ENCODE measurements around the gene CAPN11. TPM values are rescaled to one million over a fixed set of nuclear protein-coding genes. Genes with fewer than 3 reads are reported as not detected.

Gene CAPN11
- total and polyA plus RNA-seq, 2 donors (not counting 1 experiment from before 2014, with no cell fraction given) = not detected

- H3K4me3 ChIP-seq (replicated peaks in 1 of 4; ENCODE audit: control extremely low read depth in 1 of 4, insufficient read depth in 1 of 4, low read depth in 3 of 4, low read length in 4 of 4) = peak within 1 kb of the TSS; percentile 41 to 61 (median 58)
- no peaks in the 10 kb centered on the region for H3K27me3 ChIP-seq (ENCODE audit: control insufficient read depth, insufficient read depth, low read length)
- H3K9ac ChIP-seq (ENCODE audit: insufficient read depth, low read length) = peak within 1 kb of the TSS; percentile 16
- H3K79me2 ChIP-seq (ENCODE audit: control insufficient read depth, insufficient read depth, low read length) = peaks cover 4% of the 10 kb centered on the region
- peak within 1 kb of the TSS; percentile 76 for H3K4me2 ChIP-seq (ENCODE audit: extremely low read depth, insufficient read depth, low read length)
- peak within 1 kb of the TSS; percentile 64 for H2AFZ ChIP-seq (ENCODE audit: low read length)
- peaks cover 25% of the 10 kb centered on the region for H3K4me1 ChIP-seq (ENCODE audit: control insufficient read depth, extremely low read depth, insufficient read depth, low read length)
- H3K27ac ChIP-seq (ENCODE audit: insufficient read depth, low read length) = no peak within 1 kb of the TSS
- H4K20me1 ChIP-seq (ENCODE audit: control insufficient read depth, extremely low read depth, insufficient read depth, low read length) = no peaks in the 10 kb centered on the region
- DNase-seq (ENCODE audit: low read depth in 2 of 2) = peak; percentile 25 to 47
- TF ChIP-seq CTCF (conservative IDR thresholded peaks at IDR 0.05 in 1 of 2, IDR thresholded peaks at IDR 0.05 in 1 of 2; ENCODE audit: low read depth in 1 of 2, low read length in 2 of 2) (no peak), EZH2 (IDR thresholded peaks at IDR 0.05; ENCODE audit: low read length, missing control alignments) (no peak)
- no peaks in the 10 kb centered on the region for H3K9me3 ChIP-seq (ENCODE audit: control insufficient read depth, insufficient read depth, low read depth, low read length)
- no peaks in the 10 kb centered on the region for H3K36me3 ChIP-seq (ENCODE audit: control insufficient read depth, insufficient read depth, low read length)
Observed at GRCh38 chr6:44223319-44224028, 64.9 kb downstream of the CAPN11 start, which contains the start of gene SLC29A1. Gene SLC29A1, plus strand, starts transcription at chr6:44223595. Its CDS starts 3,719 bp downstream, at chr6:44227314.

DNA sequence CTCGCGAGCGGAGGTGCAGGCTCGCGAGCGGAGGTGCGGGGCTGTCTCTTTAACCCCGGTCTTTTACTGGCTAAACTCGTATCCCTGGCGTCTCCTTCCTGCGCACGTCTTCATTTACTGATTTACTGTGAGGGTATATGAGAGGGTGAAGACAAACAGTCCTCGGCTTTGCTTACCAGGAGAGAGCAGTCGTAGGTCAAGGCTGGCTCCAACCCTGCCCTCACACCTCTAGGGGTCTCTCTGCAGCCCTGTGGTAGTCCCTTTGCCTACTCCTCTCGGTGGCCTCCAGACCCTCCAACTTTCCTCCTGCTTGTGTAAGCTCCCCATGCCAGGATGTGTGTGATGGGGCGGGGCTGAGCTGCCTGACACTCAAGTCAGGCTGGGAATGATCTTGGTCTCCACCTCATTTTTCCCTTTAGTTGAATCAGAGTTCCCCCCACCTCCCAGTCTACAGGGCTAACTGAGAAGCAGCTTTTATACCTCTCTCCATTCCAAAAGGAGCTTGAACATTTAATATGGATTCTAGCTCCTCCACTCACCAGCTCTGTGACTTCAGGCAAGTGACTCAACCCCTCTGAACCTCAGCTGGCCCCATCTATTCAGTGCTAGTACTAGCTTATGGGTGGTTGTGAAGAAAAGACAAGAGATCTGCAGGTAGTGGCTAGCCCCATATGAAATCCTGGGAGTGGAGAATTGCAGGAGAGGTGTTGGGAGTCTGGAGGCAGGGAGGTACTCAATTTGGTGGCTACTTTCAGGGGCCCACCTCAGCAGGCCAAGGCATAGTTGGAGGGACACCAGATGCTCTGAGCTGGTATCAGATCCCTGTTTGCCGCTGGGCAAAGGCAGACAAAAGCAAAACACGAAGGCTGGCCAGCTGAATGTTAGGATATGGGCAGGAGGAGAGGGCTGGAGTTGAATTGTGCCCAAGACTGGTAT is 65.7 kb downstream of the CAPN11 start:
- H3K4me1 ChIP-seq (ENCODE audit: control insufficient read depth, extremely low read depth, insufficient read depth, low read length) = peaks cover 21% of the 10 kb centered on the region
- H4K20me1 ChIP-seq (ENCODE audit: control insufficient read depth, extremely low read depth, insufficient read depth, low read length) = no peaks in the 10 kb centered on the region
- peak in 1 of 2 donors; percentile 15 for DNase-seq (ENCODE audit: low read depth in 2 of 2)
- H3K27me3 ChIP-seq (ENCODE audit: control insufficient read depth, insufficient read depth, low read length) = no peaks in the 10 kb centered on the region
- H3K9ac ChIP-seq (ENCODE audit: insufficient read depth, low read length) = no peak overlapping the region
- no peaks in the 10 kb centered on the region for H3K9me3 ChIP-seq (ENCODE audit: control insufficient read depth, insufficient read depth, low read depth, low read length)
- H3K27ac ChIP-seq (ENCODE audit: insufficient read depth, low read length) = no peak overlapping the region
- H3K36me3 ChIP-seq (ENCODE audit: control insufficient read depth, insufficient read depth, low read length) = peaks cover under 1% of the 10 kb centered on the region
- TF ChIP-seq CTCF (conservative IDR thresholded peaks at IDR 0.05 in 1 of 2, IDR thresholded peaks at IDR 0.05 in 1 of 2; ENCODE audit: low read depth in 1 of 2, low read length in 2 of 2) (no peak), EZH2 (IDR thresholded peaks at IDR 0.05; ENCODE audit: low read length, missing control alignments) (no peak)
- H2AFZ ChIP-seq (ENCODE audit: low read length) = peak overlapping the region; percentile 42
- peak overlapping the region; percentile 76 for H3K4me2 ChIP-seq (ENCODE audit: extremely low read depth, insufficient read depth, low read length)
- H3K79me2 ChIP-seq (ENCODE audit: control insufficient read depth, insufficient read depth, low read length) = peaks cover 4% of the 10 kb centered on the region
- H3K4me3 ChIP-seq (replicated peaks in 1 of 4; ENCODE audit: control extremely low read depth in 1 of 4, insufficient read depth in 1 of 4, low read depth in 3 of 4, low read length in 4 of 4) = peak overlapping the region; percentile 41 to 61 (median 58)

DNA sequence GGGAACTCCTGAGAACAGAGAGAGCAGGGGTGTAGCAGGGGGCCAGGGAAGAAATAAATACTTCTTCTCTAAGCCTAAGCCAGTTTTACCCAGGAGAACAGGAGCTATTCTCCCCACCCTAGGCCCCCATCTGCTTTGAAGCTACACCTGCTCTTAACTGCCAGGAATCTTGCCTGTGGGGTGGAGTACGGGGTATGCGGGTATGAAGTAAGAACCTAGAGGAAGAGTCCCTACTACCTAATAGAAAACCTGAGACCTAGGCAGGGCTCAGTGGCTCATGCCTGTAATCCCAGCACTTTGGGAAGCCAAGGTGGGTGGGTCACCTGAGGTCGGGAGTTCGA is 66.3 kb downstream of the CAPN11 start:
- Histone ChIP-seq H3K9me3 (ENCODE audit: control insufficient read depth, insufficient read depth, low read depth, low read length) (no peaks in the 10 kb centered on the region), H3K4me3 (replicated peaks in 1 of 4; ENCODE audit: control extremely low read depth in 1 of 4, insufficient read depth in 1 of 4, low read depth in 3 of 4, low read length in 4 of 4) (no peak overlapping the region), H3K9ac (ENCODE audit: insufficient read depth, low read length) (no peak overlapping the region), H3K27me3 (ENCODE audit: control insufficient read depth, insufficient read depth, low read length) (no peaks in the 10 kb centered on the region), H3K4me1 (ENCODE audit: control insufficient read depth, extremely low read depth, insufficient read depth, low read length) (peaks cover 21% of the 10 kb centered on the region), H3K27ac (ENCODE audit: insufficient read depth, low read length) (no peak overlapping the region), H3K4me2 (ENCODE audit: extremely low read depth, insufficient read depth, low read length) (no peak overlapping the region), H3K36me3 (ENCODE audit: control insufficient read depth, insufficient read depth, low read length) (peaks cover 2% of the 10 kb centered on the region), H2AFZ (ENCODE audit: low read length) (no peak overlapping the region), H3K79me2 (ENCODE audit: control insufficient read depth, insufficient read depth, low read length) (peaks cover 4% of the 10 kb centered on the region), H4K20me1 (ENCODE audit: control insufficient read depth, extremely low read depth, insufficient read depth, low read length) (no peaks in the 10 kb centered on the region)
- TF ChIP-seq CTCF (conservative IDR thresholded peaks at IDR 0.05 in 1 of 2, IDR thresholded peaks at IDR 0.05 in 1 of 2; ENCODE audit: low read depth in 1 of 2, low read length in 2 of 2) (no peak), EZH2 (IDR thresholded peaks at IDR 0.05; ENCODE audit: low read length, missing control alignments) (no peak)
- no peak for DNase-seq (ENCODE audit: low read depth in 2 of 2)

Measured in fibroblast of lung (primary cell).